Activated CD8-positive, alpha-beta memory T cell treated with anti-CD3 and anti-CD28 coated beads for 24 hours (primary cell): Measurements from ENCODE around the gene KMT2A.

Experiments used
- DNase-seq: peaks from one replicate; pipeline ENCODE4 v3.0.0-alpha.2; 2020

The KMT2A gene

DNA sequence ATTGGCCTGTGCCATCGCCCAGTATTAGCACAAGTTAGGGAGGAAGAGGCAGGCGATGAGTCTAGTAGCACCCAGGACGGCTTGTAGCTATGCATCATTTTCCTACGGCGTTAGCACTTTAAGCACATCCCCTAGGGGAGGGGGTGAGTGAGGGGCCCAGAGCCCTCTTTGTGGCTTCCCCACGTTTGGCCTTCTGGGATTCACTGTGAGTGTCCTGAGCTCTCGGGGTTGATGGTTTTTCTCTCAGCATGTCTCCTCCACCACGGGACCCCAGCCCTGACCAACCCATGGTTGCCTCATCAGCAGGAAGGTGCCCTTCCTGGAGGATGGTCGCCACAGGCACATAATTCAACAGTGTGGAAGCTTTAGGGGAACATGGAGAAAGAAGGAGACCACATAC is 99.0 kb downstream of the KMT2A start:
- no peak for DNase-seq

DNA sequence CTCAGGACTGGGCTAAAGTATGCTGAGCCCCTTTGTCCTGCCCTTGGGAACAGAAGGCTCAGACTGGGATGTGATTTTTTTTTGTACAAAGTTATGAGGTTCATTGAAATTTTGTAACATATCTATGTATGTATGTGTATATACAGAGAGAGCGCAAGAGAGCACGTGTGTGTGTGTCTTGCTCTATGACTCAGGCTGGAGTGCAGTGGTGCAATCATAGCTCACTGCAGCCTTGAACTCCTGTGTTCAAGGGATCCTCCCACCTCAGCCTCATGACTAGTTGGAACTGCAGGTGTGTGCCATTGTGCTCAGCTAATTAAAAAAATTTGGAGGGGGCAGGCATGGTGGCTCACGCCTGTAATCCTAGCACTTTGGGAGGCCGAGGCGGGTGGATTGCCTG is 100.4 kb downstream of the KMT2A start:
- no peak for DNase-seq

DNA sequence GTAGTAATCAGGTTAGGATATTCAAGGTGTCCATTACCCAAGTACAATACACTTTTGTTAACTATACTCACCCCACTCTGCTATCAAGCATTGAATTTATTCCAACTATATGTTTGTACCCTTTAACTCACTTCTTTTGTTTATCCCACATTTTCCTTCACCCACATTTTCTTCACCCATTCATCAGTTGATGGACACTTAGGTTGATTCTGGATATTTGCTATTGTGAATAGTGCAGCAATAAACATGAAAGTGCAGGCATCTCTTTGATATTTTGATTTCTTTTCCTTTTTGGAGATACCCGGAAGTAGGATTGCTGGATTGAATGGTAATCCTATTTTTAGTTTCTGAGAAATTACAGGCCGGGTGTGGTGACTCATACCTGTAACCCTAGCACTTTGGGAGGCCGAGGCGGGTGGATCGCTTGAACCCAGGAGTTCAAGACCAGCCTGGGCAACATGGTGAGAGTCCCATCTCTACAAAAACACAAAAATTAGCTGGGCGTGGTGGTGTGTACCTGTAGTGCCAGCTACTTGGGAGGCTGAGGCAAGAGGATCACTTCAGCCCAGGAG is 101.2 kb downstream of the KMT2A start:
- no peak for DNase-seq

DNA sequence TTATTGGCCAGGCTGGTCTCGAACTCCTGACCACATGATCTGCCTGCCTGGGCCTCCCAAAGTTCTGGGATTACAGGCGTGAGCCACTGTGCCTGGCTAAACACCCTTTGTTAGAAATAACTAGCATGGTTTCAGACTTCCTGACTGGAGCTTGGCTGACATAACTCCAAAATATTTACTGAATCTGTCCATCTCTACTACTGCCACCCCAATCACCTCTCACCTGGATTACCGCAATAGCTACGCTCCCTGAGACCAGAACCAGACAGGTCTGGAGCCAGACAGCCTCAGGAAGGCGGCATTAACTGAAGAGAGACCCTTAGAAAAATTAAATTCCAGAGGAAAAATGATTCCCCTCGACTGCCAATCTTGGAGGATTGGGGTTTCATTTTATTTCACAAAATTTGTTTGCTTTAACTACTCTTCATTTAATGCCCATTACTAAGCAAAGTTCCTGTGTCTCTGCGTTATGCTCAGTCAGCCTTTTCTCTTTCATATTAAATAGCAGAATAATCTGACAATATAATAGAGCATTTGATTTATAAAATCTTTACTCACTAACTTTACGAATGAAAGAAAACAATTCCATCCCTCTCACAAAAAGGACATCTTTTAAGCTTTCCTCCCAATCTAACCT is 107.8 kb downstream of the KMT2A start:
- no peak for DNase-seq

DNA sequence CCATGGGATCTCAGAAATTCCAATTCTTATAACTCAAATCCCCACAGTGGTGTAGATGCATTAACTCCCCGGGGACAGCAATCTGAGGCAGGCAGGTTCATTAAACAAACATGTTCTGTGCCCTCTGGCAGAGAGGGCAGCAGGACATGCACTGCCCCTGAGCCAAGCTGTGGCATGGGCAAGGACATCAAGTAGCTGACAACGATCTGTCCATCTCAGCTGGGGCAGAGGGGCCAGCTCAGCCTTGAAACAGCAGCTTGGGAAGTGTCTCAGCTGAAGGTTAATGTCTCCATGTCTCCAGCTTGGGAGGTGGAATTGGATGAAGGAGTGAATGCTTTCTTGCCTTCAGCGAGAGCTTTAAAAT is 108.3 kb downstream of the KMT2A start:
- DNase-seq = no peak

DNA sequence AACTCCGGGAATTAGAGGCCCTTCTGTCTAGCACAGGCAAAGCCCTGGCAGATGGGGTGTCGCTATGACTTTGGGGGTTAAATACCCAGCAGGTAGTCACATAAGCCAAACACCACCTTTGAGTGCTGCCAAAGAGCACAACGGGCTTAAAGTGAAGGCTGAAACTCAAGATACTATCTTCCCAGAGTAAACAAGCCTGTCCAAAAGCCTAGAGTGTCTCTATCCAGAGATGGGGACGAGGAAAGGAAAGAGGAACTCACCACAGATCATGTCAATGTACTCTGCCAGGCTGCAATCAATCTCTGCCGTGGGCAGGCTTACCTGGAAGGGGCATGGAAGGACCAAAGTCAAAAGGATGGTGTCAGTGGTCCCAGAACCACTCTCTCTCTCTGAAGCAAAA is 109.2 kb downstream of the KMT2A start:
- DNase-seq = no peak

DNA sequence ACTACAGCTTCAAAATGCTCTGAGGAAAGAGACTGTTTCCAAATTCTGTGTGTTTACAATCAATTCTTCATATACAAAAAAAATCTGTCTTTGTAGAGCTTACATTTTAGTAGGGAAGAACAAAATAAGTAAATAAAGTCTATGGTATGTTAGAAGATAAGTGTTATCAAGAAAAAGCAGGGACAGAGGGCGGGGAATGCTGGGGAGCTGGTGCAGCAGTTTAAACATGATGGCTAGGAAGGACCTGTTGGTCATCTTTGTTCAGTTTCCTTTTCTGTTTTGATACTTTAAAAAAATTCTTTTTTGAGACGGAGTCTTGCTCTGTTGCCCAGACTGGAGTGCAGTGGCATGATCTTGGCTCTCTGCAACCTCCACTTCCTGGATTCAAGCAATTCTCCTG is 110.8 kb downstream of the KMT2A start:
- DNase-seq = no peak

DNA sequence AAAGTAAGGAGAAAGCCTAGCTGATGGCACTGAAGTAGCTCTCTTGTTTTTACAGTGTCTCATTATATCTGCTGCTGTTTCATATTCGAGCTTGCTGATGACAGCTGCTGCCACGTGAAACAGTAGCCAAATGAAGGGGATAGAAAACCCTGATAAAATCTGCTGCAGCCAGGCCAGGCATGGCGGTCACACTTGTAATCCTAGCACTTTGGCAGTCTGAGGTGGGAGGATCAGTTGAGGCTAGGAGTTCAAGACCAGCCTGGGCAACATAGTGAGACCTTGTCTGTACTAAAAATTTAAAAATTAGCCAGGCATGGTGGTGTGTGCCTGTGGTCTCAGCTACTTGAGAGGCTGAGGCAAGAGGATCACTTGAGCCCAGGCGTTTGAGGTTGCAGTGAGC is 116.0 kb downstream of the KMT2A start:
- DNase-seq = no peak

DNA sequence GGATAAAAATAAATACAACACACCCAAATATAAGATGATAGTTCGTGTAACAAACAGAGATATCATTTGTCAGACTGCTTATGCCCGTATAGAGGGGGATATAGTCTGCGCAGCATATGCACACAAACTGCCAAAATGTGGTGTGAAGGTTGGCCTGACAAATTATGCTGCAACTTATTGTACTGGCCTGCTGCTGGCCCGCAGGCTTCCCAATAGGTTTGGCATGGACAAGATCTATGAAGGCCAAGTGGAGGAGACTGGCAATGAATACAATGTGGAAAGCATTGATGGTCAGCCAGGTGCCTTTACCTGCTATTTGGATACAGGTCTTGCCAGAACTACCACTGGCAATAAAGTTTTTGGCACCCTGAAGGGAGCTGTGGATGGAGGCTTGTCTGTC is 124.5 kb downstream of the KMT2A start:
- DNase-seq = peak; percentile 19

DNA sequence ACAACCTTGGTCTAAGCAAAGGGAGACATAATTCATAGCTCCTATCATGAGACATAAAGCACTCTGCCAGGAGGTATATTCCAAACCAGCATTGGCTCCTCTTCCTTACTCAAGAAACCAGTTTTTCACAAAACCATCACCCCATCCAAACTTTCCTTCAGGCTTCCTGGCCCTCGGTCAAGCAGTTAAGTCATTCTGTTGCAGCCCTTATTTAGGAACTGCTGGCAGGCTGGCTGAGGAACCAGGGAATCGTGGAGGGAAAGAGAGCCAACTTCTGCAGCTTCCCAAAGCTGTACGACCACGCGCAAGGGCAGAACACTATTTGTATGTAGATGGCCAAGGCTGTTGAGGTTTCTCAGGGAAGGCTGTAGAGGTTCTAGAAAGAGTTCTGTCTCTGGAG is 128.8 kb downstream of the KMT2A start:
- peak; percentile 55 for DNase-seq

DNA sequence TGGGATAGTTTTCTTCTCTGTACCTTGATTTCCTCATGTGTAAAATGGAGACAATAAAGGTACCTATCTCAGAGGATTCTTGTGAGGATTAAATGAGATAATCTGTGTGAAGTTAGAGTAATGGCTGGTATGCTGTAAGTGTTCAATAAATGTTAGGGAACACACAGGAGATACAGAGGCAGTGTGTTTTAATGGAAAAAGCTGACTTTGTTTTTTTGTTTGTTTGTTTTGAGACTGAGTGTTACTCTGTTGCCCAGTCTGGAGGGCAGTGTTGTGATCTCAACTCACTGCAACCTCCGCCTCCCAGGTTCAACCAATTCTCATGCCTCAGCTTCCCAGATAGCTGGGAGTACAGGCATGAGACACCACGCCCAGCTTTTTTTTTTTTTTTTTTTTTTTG is 133.4 kb downstream of the KMT2A start:
- DNase-seq = no peak

DNA sequence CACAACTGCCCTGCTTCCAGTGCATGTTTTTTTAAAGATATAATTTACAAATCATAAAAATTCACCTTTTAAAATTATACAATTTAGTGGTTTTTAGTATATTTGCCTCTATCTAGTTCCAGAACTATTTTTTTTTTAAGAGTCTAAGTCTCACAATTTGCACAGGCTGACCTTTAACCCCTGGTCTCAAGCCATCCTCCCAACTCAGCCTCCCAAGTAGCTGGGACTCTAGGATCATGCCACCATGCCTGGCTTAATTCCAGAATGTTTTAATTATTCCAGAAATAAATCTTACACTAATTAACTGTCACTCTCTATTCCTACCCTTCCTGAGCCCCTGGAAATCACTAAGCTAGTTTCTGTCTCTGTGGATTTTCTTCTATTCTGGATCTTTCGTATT is 134.5 kb downstream of the KMT2A start:
- no peak for DNase-seq

DNA sequence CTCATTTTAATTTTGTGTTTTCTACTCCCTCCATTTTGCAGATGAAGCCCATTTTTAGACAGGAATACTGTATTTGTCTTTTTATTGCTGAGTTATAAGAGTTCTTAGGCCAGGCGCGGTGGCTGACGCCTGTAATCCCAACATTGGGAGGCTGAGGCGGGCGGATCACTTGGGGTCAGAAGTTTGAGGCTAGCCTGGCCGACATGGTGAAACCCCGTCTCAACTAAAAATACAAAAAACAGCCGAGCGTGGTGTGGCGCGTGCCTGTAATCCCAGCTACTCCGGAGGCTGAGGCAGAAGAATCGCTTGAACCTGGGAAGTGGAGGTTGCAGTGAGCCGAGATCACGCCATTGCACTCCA is 135.4 kb downstream of the KMT2A start:
- DNase-seq = peak; percentile 69

DNA sequence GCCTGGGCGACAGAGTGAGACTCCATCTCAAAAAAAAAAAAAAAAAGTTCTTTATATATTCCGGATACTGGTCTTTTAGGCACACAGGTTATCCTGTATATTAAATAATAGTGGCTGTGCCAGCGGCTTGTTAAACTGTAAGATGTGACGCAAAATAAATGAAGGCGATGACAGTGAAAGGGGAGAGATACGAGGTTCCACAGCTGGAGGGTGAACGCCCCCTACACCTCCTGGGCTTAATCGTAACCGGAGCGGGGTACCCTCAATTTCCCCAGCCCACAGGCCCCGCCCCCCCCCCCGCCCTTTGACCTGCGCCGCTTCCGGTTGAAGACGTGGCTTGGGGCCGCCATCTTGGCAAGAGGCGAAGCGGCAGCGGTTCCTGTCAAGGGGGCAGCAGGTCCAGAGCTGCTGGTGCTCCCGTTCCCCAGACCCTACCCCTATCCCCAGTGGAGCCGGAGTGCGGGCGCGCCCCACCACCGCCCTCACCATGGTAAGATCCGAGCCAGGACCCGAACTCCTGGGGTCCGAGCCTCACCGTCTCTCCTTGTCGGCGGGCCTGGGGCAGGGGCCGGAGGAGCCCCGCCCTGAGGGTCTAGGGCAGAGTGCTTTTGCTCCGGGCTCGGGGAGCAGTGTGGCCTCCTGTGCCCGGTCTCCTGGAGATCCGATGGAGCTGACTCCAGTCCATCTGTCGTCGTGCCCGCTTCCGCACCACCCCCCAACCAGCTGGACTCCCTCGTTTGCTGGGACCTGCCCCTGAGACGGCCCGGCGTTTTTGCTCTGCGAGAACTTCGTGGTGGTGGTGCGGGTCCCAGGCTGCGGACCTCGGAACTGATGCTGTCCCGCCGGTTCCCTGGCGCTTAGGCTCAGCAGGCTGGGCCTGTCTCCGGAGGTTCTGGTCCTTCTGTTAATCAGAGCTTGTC is 136.0 kb downstream of the KMT2A start, which contains the start of gene ARCN1:
Gene ARCN1, plus strand, starts transcription at position 349 of the 920 bp plus-strand sequence. Its CDS starts 139 bp downstream, at position 488.
- DNase-seq = peak; percentile 87

DNA sequence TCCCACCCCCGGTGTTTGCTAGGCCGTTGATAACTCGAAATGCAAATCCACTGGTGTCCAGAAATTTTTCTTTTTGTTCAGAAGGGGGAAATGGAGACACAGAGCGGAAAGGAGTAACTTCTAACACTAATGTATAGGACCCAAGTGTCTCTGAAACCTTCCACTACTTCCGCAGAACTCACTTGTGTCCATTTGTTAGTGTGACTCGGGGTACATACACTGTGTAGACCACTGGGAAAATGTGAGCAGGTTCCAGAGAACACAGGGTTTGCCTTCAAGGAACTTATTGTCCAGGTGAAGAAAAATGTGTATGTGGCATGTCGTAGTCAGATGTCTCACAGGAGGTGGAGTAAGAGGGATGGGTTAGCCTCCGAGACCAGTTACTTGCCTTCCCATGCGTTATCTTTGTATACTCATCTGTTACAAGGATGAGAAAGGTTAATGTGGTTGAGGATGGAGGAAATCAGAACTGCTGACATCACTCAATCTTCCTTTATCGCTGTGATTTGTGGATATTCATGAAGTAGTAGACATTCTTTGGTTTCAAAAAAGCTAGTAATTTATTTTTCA is 136.8 kb downstream of the KMT2A start:
- peak; percentile 63 for DNase-seq

DNA sequence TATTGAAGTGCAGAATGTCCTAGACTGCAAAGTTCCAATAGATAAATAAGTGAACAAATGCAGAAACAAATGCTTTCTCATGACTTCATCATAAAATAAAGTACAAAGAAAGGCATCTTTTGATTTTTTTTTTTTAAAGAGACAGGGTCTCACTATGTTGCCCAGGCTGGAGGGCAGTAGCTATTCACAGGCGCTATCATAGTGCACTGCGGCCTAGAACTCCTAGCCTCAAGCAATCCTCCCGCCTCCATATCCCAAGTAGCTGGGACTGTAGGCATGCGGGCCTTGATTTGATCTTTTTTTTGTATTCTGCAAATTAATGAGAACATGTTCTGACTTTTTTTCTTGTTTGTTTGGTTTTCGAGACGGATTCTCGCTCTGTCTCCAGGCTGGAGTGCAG is 138.3 kb downstream of the KMT2A start:
- DNase-seq = no peak
